ENCODE data around the gene HOXB4.

- TF ChIP-seq CTCF (IDR thresholded peaks at IDR 0.05; ENCODE audit: low read depth, low read length) (no peak), POLR2A (IDR thresholded peaks at IDR 0.05; ENCODE audit: extremely low read depth, insufficient read length) (no peak), MYC (IDR thresholded peaks at IDR 0.05; ENCODE audit: low read depth, low read length) (no peak), MAX (IDR thresholded peaks at IDR 0.05; ENCODE audit: low read depth, low read length) (no peak)
These were observed 31.7 kb upstream of the HOXB4 start for GRCh38 chr17:48609759-48610281.
